Mucosa of descending colon (tissue), 3 donors: ENCODE measurements around the gene COL6A2. TPM values are rescaled to one million over a fixed set of nuclear protein-coding genes. Genes with fewer than 3 reads are reported as not detected.

Source experiments
- ATAC-seq: fragments of 200-7000 bp; cut with Tn5 transposase; one replicate; pipeline ENCODE4 v1.9.1; 2020; ENCODE audit warnings: mild to moderate bottlenecking, moderate library complexity
- DNase-seq, 3 donors: peaks; one replicate each; pipeline ENCODE4 v3.0.0-alpha.2; 2020
- H3K36me3 ChIP-seq: fragments of 200-600 bp; one replicate; pipeline ENCODE4 v1.8.0; 2021; ENCODE audit warnings: low read depth, mild to moderate bottlenecking
- H3K4me1 ChIP-seq: fragments of 200-600 bp; one replicate; pipeline ENCODE4 v1.8.0; 2021; ENCODE audit warnings: low read depth, mild to moderate bottlenecking
- H3K4me3 ChIP-seq: fragments of 200-600 bp; one replicate; pipeline ENCODE4 v1.8.0; 2021; ENCODE audit warnings: mild to moderate bottlenecking
- H3K9me3 ChIP-seq: fragments of 200-600 bp; one replicate; pipeline ENCODE4 v1.8.0; 2021; ENCODE audit warnings: mild to moderate bottlenecking
- intact Hi-C, 2 donors: fragments of 100-400 bp; cut with DNase I in 1 of 2; cut with micrococcal nuclease in 1 of 2; formaldehyde crosslinking; loops; one replicate each; pipeline versions ENCODE4 v1.11.0 to v1.11.1; 2022; cut with DNase I, micrococcal nuclease
- total RNA-seq, 3 donors: library from RNA; stranded (reverse); fragmentation: NEBNext Ultra II Directional in 2 of 3; extraction: Animal tissue kit (Norgen Biotek cat#: 25700) in 2 of 3; gene quantifications; one replicate each; pipeline versions ENCODE4 v1.2.1 to v1.2.4, GENCODE V29; 2021 to 2023
- TF ChIP-seq, protein P1 (sequence below): fragments of 200-600 bp; IDR thresholded peaks from one replicate; pipeline ENCODE4 v1.8.0; 2022; ENCODE audit warnings: antibody characterized with exemption, mild to moderate bottlenecking
- donor health status: DM: no; HTN: no; CAD: no; lungs with moderate emphysema.
- donor health status: DM: no; HTN: no; CAD: no.
- donor health status: DM: no; HTN: yes; CAD: no.

COL6A2 gene
- total RNA-seq, 3 donors from 2014 or later = 65.1 to 858 (median 191) TPM

DNA sequence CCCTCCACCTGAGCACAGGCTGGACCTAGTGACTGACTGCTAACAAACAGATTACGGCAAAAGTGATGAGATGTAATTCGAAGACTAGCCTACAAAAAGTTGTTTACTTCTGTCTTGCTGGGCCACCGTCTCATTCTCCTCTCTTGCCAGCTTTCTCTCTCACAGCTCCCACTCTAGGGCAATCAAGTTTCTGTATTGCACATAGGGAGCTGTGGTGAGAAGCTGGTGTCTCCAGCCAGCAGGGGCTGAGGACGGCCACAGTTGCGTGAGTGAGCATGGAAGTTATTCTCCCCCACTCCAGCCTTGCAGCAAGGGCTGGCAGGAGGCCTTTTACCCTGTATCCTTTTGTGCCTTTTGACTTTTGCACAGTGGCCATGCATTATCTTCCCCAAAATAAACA lies 8.6 kb upstream of the COL6A2 start:
- intact Hi-C loops = no loop called here

DNA sequence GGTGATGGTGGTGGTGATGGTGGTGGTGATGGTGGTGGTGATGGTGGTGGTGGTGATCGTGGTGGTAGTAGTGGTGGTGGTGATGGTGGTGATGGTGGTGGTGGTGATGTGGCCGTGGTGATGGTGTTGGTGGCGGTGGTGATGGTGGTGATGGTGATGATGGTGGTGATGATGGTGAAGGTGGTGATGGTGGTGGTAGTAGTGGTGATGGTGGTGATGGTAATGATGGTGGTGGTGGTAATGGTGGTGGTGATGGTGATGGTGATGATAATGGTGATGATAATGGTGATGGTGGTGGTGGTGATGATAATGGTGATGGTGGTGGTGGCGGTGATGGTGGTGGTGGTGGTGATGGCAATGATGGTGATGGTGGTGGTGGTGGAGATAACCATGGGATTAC lies 6.8 kb upstream of the COL6A2 start:
- TF ChIP-seq, protein P1, sequence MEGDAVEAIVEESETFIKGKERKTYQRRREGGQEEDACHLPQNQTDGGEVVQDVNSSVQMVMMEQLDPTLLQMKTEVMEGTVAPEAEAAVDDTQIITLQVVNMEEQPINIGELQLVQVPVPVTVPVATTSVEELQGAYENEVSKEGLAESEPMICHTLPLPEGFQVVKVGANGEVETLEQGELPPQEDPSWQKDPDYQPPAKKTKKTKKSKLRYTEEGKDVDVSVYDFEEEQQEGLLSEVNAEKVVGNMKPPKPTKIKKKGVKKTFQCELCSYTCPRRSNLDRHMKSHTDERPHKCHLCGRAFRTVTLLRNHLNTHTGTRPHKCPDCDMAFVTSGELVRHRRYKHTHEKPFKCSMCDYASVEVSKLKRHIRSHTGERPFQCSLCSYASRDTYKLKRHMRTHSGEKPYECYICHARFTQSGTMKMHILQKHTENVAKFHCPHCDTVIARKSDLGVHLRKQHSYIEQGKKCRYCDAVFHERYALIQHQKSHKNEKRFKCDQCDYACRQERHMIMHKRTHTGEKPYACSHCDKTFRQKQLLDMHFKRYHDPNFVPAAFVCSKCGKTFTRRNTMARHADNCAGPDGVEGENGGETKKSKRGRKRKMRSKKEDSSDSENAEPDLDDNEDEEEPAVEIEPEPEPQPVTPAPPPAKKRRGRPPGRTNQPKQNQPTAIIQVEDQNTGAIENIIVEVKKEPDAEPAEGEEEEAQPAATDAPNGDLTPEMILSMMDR = no peak
- Histone ChIP-seq H3K4me1 (no peaks in the 10 kb centered on the region), H3K4me3 (no peak overlapping the region), H3K9me3 (no peaks in the 10 kb centered on the region), H3K36me3 (no peaks in the 10 kb centered on the region)
- ATAC-seq = no peak
- intact Hi-C loops = no loop called here
- DNase-seq = peak in 1 of 3 donors; percentile 17

More for the DNA sequence above, 8.6 kb upstream of the COL6A2 start:
- no peak for ATAC-seq
- DNase-seq = peak in 1 of 3 donors; percentile 13
- H3K4me1 ChIP-seq = no peaks in the 10 kb centered on the region
- H3K4me3 ChIP-seq = no peak overlapping the region
- H3K36me3 ChIP-seq = no peaks in the 10 kb centered on the region
- TF ChIP-seq, protein P1 = no peak
- H3K9me3 ChIP-seq = no peaks in the 10 kb centered on the region

DNA sequence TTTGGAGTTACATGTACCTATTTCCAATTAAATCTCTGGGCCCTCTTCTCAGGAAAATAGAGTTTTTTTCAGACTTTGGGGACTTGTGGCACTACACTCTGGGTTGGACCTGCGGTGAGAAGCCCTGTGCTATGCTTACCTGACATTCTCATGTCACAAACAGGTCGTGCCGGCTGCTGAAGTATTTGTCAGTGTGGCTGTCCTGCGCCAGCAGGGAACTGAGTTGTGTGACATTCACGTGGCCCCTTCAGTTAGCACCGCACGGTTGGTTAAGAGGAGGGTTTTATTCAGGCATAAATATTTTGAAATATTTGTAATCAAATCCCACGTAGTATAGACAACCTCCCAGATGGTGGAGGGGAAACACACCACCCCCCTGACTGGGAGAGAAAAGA lies 6.3 kb upstream of the COL6A2 start:
- ATAC-seq (peak; percentile 11), DNase-seq (no peak)
- TF ChIP-seq, protein P1 = no peak
- no peaks in the 10 kb centered on the region for H3K4me1 ChIP-seq
- H3K9me3 ChIP-seq = no peaks in the 10 kb centered on the region
- no peak overlapping the region for H3K4me3 ChIP-seq
- no peaks in the 10 kb centered on the region for H3K36me3 ChIP-seq
- intact Hi-C loops = no loop called here

DNA sequence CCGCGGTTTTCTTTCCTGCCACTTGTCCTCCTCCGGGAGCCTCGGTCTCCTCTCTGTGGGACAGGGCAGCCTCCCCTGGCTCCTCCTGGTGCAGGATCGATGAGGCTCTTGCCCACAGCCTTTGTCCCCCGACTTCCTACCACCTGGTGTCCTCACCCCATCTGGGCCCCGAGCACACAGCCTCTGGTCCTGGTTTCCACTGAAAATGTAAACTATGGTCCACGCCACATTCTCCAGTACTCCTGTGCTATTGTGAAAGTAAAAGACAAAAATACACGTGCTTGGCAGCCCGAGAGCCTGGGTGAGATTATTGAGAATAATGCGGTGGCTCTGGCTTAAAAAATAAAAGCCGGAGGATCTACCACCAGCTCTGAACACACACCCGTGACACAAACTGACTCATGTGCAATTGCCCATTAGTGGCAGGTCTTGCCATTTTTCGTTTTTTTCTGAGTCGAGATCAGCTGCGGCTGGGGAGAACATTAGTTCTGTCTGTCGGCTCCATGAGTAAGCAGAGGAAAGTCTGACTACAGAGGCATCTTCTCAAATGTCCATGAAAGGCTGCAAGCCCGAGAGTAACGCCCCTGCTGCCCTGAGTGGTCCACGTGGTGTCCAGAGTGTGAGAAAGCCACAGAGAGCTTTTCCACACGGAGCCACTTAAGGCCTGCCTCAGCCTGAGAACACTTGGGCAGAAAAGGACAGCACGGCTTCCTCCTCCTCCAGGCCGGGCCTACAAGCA lies 5.7 kb upstream of the COL6A2 start:
- ATAC-seq (peak; percentile 70), DNase-seq (peak in 2 of 3 donors; percentile 60 to 62)
- Histone ChIP-seq H3K4me1 (no peaks in the 10 kb centered on the region), H3K9me3 (no peaks in the 10 kb centered on the region), H3K36me3 (no peaks in the 10 kb centered on the region), H3K4me3 (no peak overlapping the region)
- intact Hi-C loops = no loop called here
- TF ChIP-seq, protein P1 = no peak

DNA sequence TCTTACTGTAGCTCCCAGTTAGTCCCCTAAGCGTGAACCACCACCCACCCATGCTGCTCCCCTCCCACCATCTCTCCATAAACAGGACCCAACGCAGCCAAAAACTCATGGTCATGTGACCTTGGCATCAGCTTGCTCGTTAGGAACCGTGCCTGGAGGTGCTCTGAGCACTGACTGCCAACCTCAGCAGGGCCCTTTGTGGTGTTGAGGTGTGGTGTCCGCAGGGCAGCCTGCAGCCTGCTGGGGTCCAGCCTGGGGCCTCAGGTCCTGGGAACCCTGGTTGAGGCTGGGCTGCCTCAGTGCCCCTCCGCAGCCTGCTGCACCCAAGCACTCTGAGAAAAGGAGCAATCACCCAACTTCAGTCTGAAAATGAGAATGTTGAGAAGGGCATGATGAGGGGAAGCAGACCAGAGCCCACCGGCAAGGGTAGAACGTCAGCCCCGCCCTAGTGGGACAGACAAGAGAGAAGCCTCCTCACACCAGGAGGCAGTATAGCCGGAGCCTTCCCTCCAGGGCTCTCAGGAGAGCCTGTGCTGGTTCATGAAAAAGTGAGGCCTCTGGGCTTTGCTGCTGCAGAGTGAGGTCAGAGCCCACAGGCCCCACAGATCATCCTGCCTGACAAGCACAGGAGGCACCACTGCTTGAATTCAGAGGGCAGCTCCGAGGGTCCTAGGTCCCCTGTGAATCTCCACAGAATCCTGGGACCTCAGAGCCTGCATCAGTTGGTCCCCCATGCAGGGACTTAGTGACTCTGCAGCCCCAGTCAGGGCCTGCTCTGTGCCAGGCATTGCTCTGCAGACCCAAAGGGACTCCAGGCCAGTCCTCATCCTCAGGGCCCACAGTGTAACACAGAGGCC lies 4.9 kb upstream of the COL6A2 start:
- ATAC-seq (no peak), DNase-seq (peak in 1 of 3 donors; percentile 40)
- Histone ChIP-seq H3K4me1 (no peaks in the 10 kb centered on the region), H3K4me3 (no peak overlapping the region), H3K9me3 (no peaks in the 10 kb centered on the region), H3K36me3 (no peaks in the 10 kb centered on the region)
- intact Hi-C loops = no loop called here
- TF ChIP-seq, protein P1 = no peak
